ENCODE results near the gene OMA1. TPM values are rescaled to one million over a fixed set of nuclear protein-coding genes. Genes with fewer than 3 reads are reported as not detected.

Gene OMA1
- total RNA-seq, 2 donors from 2014 or later = 27.0 to 27.3 TPM

DNA sequence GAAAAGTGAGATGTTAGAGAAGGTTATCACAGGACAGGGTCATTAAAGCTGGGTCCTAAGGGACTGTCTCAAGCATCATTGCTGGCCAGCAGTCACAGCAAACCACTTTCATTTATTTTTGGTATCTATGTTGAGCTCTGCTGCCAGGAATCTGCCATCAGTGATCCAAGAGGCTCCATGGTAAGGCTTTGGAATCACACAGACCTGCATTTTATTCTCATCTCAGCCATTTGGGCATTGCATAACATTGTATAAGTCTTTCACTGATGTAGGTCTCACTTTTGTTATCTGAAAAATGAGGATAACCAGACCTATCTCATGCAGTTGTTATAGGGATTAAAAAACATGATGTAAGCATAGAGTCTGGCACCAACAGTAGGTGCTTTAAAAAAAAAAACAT lies 77.5 kb downstream of the OMA1 start:
- Histone ChIP-seq H3K4me3 (no peak overlapping the region), H3K36me3 (no peaks in the 10 kb centered on the region), H3K27me3 (no peaks in the 10 kb centered on the region), H3K4me1 (peaks cover 0 to 12% of the 10 kb centered on the region in 2 donors), H3K9me3 (no peaks in the 10 kb centered on the region), H3K27ac (peak overlapping the region in 1 of 2 donors; percentile 59)
- TF ChIP-seq, protein P1, sequence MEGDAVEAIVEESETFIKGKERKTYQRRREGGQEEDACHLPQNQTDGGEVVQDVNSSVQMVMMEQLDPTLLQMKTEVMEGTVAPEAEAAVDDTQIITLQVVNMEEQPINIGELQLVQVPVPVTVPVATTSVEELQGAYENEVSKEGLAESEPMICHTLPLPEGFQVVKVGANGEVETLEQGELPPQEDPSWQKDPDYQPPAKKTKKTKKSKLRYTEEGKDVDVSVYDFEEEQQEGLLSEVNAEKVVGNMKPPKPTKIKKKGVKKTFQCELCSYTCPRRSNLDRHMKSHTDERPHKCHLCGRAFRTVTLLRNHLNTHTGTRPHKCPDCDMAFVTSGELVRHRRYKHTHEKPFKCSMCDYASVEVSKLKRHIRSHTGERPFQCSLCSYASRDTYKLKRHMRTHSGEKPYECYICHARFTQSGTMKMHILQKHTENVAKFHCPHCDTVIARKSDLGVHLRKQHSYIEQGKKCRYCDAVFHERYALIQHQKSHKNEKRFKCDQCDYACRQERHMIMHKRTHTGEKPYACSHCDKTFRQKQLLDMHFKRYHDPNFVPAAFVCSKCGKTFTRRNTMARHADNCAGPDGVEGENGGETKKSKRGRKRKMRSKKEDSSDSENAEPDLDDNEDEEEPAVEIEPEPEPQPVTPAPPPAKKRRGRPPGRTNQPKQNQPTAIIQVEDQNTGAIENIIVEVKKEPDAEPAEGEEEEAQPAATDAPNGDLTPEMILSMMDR (IDR thresholded peaks at IDR 0.05) = no peak
- DNase-seq (ENCODE audit: low spot score) = no peak

DNA sequence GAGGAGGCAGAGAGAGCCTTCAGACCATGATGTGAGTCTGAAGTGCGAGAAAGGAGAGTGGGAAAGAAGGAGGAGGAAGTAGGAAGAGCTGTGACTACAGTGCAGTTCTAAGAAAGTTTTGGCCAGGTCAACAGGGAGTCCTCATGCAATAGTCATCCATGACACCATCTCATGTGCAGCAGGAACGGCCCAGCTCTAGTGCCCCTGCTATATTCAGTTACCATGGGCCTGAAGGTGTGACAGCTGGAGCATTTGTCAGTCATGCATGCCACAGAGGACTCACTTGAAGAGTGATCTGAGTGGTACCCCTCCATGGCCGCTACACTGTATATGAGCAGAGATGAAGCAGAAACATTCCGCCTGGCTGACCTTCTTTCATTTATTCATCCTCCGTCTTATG lies 77.9 kb downstream of the OMA1 start:
- TF ChIP-seq, protein P1 (IDR thresholded peaks at IDR 0.05) = no peak
- no peak for DNase-seq (ENCODE audit: low spot score)
- H3K4me3 ChIP-seq = no peak overlapping the region
- no peaks in the 10 kb centered on the region for H3K27me3 ChIP-seq
- no peaks in the 10 kb centered on the region for H3K36me3 ChIP-seq
- peak overlapping the region in 1 of 2 donors; percentile 59 for H3K27ac ChIP-seq
- peaks cover 0 to 12% of the 10 kb centered on the region in 2 donors for H3K4me1 ChIP-seq
- no peaks in the 10 kb centered on the region for H3K9me3 ChIP-seq

DNA sequence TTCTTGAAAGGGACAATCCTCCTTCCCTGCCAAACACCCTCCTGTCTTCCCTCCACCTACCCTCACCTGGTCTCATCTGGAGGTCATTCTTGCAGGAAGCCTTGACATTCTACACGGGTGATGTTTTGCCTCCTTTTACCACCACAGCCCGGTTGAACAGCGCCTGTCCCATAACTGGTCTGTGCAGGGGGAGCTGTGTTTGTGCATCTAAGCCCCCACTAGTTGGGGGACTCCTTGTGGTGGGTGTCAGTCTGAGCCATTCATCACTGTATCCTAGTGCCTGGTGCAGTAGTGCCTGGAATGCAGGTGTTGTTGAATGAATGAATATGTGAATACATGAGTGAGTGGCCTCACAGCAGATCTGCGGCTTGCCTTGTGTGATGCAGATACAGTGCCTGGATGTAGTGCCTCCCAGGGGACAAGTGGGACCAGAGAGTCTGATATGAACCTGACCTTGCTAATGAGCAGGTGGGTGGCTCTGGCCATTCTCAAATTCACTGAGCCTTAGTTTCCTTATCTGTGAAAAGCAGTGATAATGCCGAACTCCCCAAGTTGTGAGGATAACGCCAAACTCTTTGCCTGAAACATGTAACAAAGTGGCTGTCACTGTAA lies 79.8 kb downstream of the OMA1 start:
- TF ChIP-seq, protein P1 (IDR thresholded peaks at IDR 0.05) = no peak
- Histone ChIP-seq H3K27ac (no peak overlapping the region), H3K27me3 (no peaks in the 10 kb centered on the region), H3K36me3 (no peaks in the 10 kb centered on the region), H3K4me1 (peaks cover 0 to 12% of the 10 kb centered on the region in 2 donors), H3K4me3 (no peak overlapping the region), H3K9me3 (no peaks in the 10 kb centered on the region)
- no peak for DNase-seq (ENCODE audit: low spot score)

DNA sequence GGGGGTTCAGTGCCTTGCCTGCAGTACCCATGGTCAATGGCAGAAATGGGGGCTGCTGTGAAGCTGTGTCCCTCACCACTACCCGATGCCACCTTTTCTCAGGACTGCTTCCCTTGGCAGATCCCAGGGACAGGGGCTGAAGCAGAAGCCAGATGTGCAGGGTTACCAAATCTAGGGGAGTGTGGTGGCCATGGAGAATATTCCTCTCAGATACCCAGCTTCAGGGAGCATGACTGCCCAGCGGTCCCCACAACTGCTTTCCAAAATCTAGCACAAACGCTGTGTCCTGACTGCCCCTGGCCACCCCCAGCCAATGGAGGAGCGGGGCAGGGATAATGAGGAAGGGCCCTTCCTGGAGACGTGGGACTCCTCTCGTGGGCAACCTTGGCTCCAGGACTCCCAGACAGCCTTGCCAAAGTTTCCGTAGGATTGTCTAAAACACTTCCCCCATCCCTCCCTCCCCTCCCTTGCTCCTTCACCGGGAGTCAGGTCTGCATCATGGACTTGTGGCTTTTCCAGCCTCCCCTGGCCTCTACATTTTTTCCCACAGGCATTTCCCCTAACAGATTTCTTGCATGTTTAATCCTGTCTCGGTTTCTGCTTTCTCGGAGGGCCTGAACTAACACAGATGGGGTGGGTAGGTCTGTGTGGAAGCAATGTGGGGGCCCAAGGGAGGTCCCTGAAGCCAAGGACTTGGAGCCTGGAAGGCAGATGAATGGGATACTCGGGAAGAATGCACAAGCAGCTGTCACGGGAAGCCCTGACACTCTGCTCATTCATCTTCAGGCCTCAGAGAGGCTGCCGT lies 80.5 kb downstream of the OMA1 start:
- no peak overlapping the region for H3K4me3 ChIP-seq
- no peaks in the 10 kb centered on the region for H3K36me3 ChIP-seq
- H3K9me3 ChIP-seq = no peaks in the 10 kb centered on the region
- H3K4me1 ChIP-seq = peaks cover 0 to 12% of the 10 kb centered on the region in 2 donors
- H3K27me3 ChIP-seq = no peaks in the 10 kb centered on the region
- no peak overlapping the region for H3K27ac ChIP-seq
- DNase-seq (ENCODE audit: low spot score) = no peak
- TF ChIP-seq, protein P1 (IDR thresholded peaks at IDR 0.05) = no peak

DNA sequence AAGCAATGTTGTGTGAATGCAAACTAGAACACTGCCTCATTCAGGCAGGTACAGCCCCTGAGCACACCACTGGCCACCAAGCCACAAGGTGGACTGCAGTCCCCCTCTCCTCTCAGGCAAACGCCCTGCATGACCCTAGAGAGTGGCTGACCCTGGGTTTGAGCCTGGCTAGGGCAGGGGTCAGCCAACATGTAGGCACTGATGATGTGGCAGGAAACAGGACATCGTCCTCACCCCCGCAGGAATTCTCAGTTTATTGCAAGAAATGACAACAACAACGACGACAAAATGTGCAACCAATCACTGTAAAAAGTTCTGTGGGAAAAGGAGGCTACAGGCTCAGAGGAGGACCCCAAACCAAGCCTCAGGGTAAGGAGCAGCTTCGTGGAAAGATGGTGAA lies 81.3 kb downstream of the OMA1 start:
- H3K4me1 ChIP-seq = peaks cover 0 to 12% of the 10 kb centered on the region in 2 donors
- H3K27me3 ChIP-seq = no peaks in the 10 kb centered on the region
- no peaks in the 10 kb centered on the region for H3K9me3 ChIP-seq
- no peak for DNase-seq (ENCODE audit: low spot score)
- H3K27ac ChIP-seq = no peak overlapping the region
- H3K4me3 ChIP-seq = no peak overlapping the region
- TF ChIP-seq, protein P1 (IDR thresholded peaks at IDR 0.05) = no peak
- no peaks in the 10 kb centered on the region for H3K36me3 ChIP-seq
